Right lobe of liver (tissue), 4 donors: ENCODE results near the gene TSFM.

Source experiments
- CTCF ChIP-seq, 4 donors: fragments of 200-600 bp in 3 of 4; fragments of 450-650 bp in 1 of 4; IDR thresholded peaks; one replicate each; pipeline versions ENCODE4 v1.5.1 to v1.8.0; 2016 to 2022; ENCODE audit warnings: antibody characterized with exemption in 4 of 4, mild to moderate bottlenecking in 2 of 4
- POLR2A ChIP-seq: fragments of 450-650 bp; IDR thresholded peaks from one replicate; pipeline ENCODE4 v1.6.1; 2017; ENCODE audit warnings: antibody characterized with exemption, mild to moderate bottlenecking
- donor health status: DM: no; HTN: no; CAD: no.
- donor health status: DM: no; HTN: no; CAD: no.
- donor health status: DM: no; HTN: yes; CAD: no.

GRCh38 chr12:57826400-57826799 lies 43.8 kb downstream of the TSFM start:
- TF ChIP-seq CTCF (IDR thresholded peaks at IDR 0.05) (no peak), POLR2A (no peak)
